ENCODE results near the gene GRAP. TPM values are rescaled to one million over a fixed set of nuclear protein-coding genes. Genes with fewer than 3 reads are reported as not detected.

Gene GRAP
- total RNA-seq, 4 donors from 2014 or later = 2.4 to 8.1 (median 4.8) TPM

DNA sequence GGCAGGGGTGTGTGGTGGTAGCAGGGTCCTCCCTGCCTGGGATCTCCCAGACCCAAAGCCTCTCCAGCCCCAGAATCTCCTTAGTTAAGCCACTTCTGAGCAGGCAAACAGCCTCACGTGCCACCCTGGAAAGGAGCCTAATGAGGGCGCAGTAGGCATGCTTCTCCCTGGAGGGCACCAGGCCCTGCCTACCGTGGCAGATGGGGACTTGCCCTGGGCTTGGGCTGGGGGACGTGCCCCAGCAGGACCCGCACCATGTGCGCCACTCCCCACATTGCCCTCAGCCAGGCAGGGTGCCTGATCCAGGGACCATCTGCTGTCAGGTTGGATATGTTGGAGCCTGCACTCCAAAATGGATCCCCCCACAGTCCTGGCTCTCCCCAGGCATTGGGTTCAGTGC lies 56.4 kb downstream of the GRAP start:
- TF ChIP-seq, protein P1, sequence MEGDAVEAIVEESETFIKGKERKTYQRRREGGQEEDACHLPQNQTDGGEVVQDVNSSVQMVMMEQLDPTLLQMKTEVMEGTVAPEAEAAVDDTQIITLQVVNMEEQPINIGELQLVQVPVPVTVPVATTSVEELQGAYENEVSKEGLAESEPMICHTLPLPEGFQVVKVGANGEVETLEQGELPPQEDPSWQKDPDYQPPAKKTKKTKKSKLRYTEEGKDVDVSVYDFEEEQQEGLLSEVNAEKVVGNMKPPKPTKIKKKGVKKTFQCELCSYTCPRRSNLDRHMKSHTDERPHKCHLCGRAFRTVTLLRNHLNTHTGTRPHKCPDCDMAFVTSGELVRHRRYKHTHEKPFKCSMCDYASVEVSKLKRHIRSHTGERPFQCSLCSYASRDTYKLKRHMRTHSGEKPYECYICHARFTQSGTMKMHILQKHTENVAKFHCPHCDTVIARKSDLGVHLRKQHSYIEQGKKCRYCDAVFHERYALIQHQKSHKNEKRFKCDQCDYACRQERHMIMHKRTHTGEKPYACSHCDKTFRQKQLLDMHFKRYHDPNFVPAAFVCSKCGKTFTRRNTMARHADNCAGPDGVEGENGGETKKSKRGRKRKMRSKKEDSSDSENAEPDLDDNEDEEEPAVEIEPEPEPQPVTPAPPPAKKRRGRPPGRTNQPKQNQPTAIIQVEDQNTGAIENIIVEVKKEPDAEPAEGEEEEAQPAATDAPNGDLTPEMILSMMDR (IDR thresholded peaks at IDR 0.05; ENCODE audit: low read depth) = no peak

DNA sequence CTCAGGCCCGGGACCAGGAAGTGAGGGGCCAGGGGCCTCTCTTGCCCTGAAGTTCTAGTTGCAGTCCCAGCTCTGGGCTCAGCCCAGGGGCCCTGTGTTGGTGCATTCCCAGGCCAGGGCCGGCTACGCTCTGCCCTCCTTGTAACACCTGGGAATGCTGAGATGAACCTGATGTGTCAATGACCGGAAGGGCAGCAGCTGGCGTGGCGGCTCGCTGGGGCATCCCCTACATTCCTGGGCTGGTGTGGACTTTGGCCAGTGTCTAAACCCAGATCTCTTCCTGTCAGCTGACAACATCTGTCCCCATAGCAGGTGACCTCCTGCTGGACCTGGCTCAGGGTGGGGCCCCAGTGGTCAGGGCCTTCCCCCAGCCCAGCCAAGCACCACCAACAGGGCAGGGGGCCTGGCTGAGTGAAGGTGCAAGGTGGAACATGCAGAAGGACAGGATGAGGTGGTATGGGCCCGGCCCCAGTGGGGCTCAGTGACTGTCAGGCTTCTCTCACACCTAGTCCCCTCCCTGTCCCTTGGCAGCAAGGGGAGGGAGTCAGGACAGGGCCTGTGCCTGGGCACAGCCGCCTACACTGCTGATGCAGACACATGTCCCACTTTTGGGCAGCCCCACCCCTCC lies 58.1 kb downstream of the GRAP start:
- TF ChIP-seq, protein P1 (IDR thresholded peaks at IDR 0.05; ENCODE audit: low read depth) = no peak

DNA sequence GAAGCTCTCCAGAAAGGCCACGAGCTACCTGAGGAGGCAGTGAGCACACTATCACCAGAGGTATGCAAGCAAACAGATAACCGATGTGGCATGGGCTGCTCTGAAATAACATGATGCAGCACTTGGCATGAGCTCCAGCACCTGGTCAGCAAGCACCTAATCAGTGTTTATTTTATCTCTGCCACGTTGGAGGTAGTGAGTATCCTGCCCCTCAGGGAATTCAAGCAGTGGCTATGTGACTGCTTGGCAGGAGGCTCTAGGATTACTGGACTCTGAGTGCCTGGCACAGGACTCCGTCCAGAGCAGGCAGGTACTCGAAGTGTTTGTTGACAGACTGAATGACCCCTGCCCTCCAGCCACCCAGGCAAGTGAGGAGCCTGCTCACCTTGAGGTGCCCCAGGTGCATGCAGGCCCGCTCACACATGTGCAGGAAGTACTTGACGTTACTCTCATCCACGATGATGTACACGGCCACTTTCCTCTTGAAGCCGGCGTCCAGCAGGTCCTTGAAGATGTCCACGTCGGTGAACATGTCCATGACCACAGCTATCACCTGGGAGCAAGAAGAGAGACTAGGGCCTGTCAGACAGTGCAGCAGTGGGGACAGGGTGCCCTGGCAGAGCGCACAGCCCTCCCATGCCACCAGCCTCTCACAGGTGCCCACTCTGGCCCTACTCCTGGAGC lies 58.8 kb downstream of the GRAP start:
- TF ChIP-seq, protein P1 (IDR thresholded peaks at IDR 0.05; ENCODE audit: low read depth) = no peak

DNA sequence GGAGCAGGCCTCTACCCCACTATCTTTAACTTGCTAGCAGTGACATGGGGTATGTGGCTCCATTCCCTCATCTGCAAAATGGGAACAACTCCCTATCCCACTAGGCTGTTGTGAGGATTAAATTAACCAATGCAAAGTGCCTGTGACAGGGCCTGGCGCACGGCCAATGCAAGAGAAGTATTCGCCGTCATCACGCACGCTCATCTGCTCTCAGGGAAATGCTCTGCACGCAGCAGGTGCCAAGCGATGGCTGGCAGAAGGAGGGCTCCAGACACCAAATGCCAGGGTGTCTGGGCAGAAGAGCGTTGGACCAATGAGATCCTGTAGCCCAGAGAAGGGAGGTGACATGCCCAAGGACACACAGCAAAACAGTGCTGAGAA lies 59.5 kb downstream of the GRAP start:
- TF ChIP-seq, protein P1 (IDR thresholded peaks at IDR 0.05; ENCODE audit: low read depth) = no peak

DNA sequence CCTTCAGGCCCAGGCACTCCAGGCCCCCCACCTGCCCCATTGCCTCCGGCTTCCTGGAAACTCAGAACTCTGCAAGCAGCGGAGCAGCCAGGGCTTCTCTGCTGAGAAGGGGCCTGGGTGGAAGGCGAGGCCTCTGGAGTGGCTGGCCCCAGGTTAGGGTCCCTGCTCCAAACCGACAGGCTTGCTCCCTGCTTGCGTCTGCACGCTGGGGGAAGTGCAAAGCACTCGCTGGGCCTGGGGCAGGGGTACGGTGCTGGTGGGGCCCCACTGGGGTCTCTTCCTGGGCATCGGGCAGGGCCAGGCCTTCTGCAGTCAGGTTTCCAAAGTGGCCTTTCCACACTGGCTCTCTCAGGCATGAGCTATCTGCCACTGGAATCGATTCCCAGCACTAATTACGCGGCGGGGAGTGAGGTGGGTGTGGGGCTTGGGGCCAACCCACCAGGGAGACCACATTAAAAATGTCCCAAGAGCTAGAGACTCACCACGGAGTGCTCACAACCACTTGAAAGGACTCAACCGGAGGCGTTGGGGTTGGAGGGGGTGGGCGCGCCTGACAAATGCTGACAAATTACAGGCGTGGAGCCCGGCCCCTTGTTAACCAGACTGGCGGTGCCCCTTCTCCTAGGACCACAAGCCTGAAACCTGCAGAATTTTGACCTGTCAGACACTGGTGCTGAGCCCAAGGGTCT lies 60.1 kb downstream of the GRAP start:
- TF ChIP-seq, protein P1 (IDR thresholded peaks at IDR 0.05; ENCODE audit: low read depth) = no peak

DNA sequence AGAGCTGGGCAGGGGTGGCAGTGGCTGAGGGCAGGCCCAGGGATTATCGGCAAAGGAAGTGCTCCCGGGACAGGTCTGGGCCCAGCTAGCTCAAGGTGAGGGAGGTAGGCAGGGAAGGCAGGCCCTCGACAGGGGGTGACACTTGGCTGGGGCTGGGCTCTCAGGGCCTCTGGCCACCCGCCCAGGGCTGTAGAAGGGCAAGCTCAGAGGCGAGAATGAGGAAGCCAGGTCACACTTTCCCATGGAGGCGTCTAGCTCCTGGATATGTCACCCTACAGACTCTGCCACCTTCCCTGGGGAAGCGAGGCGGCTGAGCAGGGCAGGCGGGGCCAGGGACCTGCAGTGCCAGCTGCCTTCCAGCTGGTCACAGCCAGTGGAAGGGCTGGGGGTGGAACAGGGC lies 61.3 kb downstream of the GRAP start:
- TF ChIP-seq, protein P1 (IDR thresholded peaks at IDR 0.05; ENCODE audit: low read depth) = no peak
